ENCODE data around the gene TIMM10.

GRCh38 chr11:57542582-57542981, 12.0 kb upstream of the TIMM10 start:
- TF ChIP-seq POLR2AphosphoS5 (IDR thresholded peaks at IDR 0.05) (no peak), CTCF (IDR thresholded peaks at IDR 0.05) (no peak), POLR2A (IDR thresholded peaks at IDR 0.05) (no peak)
